ENCODE data around the gene CADM1.

The CADM1 gene

GRCh38 chr11:115322553-115323203 is 181.5 kb downstream of the CADM1 start:
- DNase-seq, result no peak

GRCh38 chr11:115321605-115322289 is 182.5 kb downstream of the CADM1 start:
- DNase-seq, result no peak

- no peak for DNase-seq
Measured at GRCh38 chr11:115317277-115318185, 186.7 kb downstream of the CADM1 start.

- no peak for DNase-seq
Measured at GRCh38 chr11:115316696-115317095, 187.5 kb downstream of the CADM1 start.

- no peak for DNase-seq
Measured at GRCh38 chr11:115314330-115314920, 189.8 kb downstream of the CADM1 start.

- no peak for DNase-seq
Measured at GRCh38 chr11:115313224-115313838, 190.9 kb downstream of the CADM1 start.

- DNase-seq, result no peak
Measured at GRCh38 chr11:115311949-115312348, 192.3 kb downstream of the CADM1 start.

GRCh38 chr11:115306689-115307088 is 197.5 kb downstream of the CADM1 start:
- DNase-seq, result no peak

GRCh38 chr11:115304774-115305472 is 199.3 kb downstream of the CADM1 start:
- DNase-seq, result no peak

GRCh38 chr11:115303929-115304531 is 200.2 kb downstream of the CADM1 start:
- no peak for DNase-seq

- no peak for DNase-seq
Measured at GRCh38 chr11:115302946-115303703, 201.1 kb downstream of the CADM1 start.

- DNase-seq, result no peak
Measured at GRCh38 chr11:115300660-115301428, 203.4 kb downstream of the CADM1 start.

GRCh38 chr11:115298300-115299012 is 205.8 kb downstream of the CADM1 start:
- no peak for DNase-seq

GRCh38 chr11:115297330-115297729 is 206.9 kb downstream of the CADM1 start:
- DNase-seq, result no peak

- DNase-seq, result no peak
Measured at GRCh38 chr11:115291325-115291724, 212.9 kb downstream of the CADM1 start.

- DNase-seq, result peak in 3 of 56 donors; percentile 24 to 48 (median 26)
Measured at GRCh38 chr11:115290893-115291292, 213.3 kb downstream of the CADM1 start.

- DNase-seq, result no peak
Measured at GRCh38 chr11:115290479-115290878, 213.7 kb downstream of the CADM1 start.

GRCh38 chr11:115287266-115287665 is 216.9 kb downstream of the CADM1 start:
- DNase-seq, result no peak
